Muscle of leg (tissue), 11 donors: ENCODE results near the gene FAM174A. TPM values are rescaled to one million over a fixed set of nuclear protein-coding genes. Genes with fewer than 3 reads are reported as not detected.
A peak's percentile ranks its signal among the peaks of the same experiment; 100 is the strongest.
"Not testable (repeated sequence)": the region's sequence is repeated elsewhere in the genome, so short reads cannot be mapped to it uniquely, and the experiment has no call there.

Source experiments
- DNase-seq: peaks from one replicate; pipeline ENCODE4 v3.0.0; 2013
- H3K27ac ChIP-seq: one replicate; pipeline ENCODE4 v1.5.1; 2013; ENCODE audit warnings: mild to moderate bottlenecking, low read length, control low read depth
- H3K27me3 ChIP-seq: one replicate; pipeline ENCODE4 v1.6.1; 2013; ENCODE audit warnings: low read length; ENCODE audit not compliant: control insufficient read depth, insufficient read depth
- H3K36me3 ChIP-seq: one replicate; pipeline ENCODE4 v1.6.1; 2013; ENCODE audit warnings: low read length; ENCODE audit not compliant: control insufficient read depth, insufficient read depth
- H3K4me1 ChIP-seq: one replicate; pipeline ENCODE4 v1.6.1; 2013; ENCODE audit warnings: low read length; ENCODE audit not compliant: control insufficient read depth, insufficient read depth
- H3K4me3 ChIP-seq: one replicate; pipeline ENCODE4 v1.5.1; 2013; ENCODE audit warnings: low read length, control low read depth
- H3K9me3 ChIP-seq: replicated peaks from 2 replicates; pipeline ENCODE4 v1.6.1; 2013; ENCODE audit warnings: low read depth, low read length; ENCODE audit not compliant: control insufficient read depth
- whole genome bisulfite sequencing: methylation state at CpG from one replicate; pipeline ENCODE4 v1.1.5; 2013; ENCODE audit warnings: missing lambda C conversion rate; ENCODE audit not compliant: insufficient coverage; 5-methylcytosine and 5-hydroxymethylcytosine counted together
- polyA plus RNA-seq, 8 donors: library from polyadenylated mRNA; unstranded; fragments of 120-200 nt; gene quantifications; one replicate each; pipeline versions ENCODE4 v1.2.1 to v1.2.3, GENCODE V29; 2013; ENCODE audit warnings: inconsistent platforms in 1 of 8, low replicate concordance in 1 of 8; ENCODE audit not compliant: insufficient read length in 8 of 8, insufficient read depth in 1 of 8
- total RNA-seq: library from RNA; stranded (reverse); fragments of 120-200 nt; gene quantifications from one replicate; pipeline ENCODE4 v1.2.4, GENCODE V29; 2013

FAM174A gene
- total and polyA plus RNA-seq, 9 donors = 27.0 to 37.9 (median 34.1) TPM

DNA sequence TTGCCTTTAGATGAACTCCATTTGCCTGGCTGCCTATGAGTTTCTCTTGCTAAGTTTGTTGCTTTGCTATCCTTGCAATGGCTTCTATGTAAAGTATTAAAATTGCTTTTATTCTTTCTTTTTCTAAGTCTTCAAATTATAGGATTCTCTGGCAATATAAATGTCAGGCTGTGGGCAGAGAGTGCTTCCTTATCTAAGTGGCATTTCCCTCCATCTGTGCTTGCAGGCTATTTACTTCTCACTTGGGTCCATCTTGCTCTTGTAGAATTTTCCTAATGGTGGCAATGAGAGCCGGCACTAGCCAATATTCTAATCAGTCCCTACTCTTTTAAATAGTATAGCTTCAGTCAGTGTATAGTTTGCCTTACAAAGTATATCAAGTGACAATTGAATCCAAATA lies 63.3 kb downstream of the FAM174A start:
- WGBS = no CpG with 5 or more reads among the region's 1 CpG
- Histone ChIP-seq H3K4me1 (no peaks in the 10 kb centered on the region), H3K4me3 (no peak overlapping the region), H3K27ac (no peak overlapping the region), H3K27me3 (no peaks in the 10 kb centered on the region), H3K9me3 (no peaks in the 10 kb centered on the region), H3K36me3 (no peaks in the 10 kb centered on the region)
- DNase-seq = no peak

- 40% methylated on average over 3 of the region's 5 CpGs for WGBS
- Histone ChIP-seq H3K4me3 (no peak overlapping the region), H3K36me3 (no peaks in the 10 kb centered on the region), H3K9me3 (no peaks in the 10 kb centered on the region), H3K4me1 (no peaks in the 10 kb centered on the region), H3K27ac (no peak overlapping the region), H3K27me3 (no peaks in the 10 kb centered on the region)
- DNase-seq = no peak
Measured at GRCh38 chr5:100600298-100600994, 65.3 kb downstream of the FAM174A start.

DNA sequence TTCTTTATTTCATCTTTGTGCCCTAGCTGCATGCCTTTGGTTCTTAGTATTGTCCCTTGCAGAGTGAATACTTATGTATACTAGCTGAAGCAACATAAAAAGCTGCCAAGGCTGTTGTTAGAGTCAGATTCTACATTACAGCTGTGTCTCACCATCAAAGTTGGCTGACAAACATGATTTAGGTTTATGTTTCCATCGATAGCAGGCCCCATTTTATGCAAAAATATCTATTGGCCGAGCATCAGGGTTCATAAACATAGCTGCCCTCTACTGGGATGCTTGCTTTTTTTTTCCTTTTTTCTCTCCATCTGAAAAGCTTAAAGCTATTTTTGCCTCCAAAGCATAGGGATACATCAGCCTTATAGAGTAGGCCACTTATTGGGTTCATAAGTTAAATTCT lies 68.0 kb downstream of the FAM174A start:
- no peak overlapping the region for H3K27ac ChIP-seq
- no peaks in the 10 kb centered on the region for H3K27me3 ChIP-seq
- H3K9me3 ChIP-seq = no peaks in the 10 kb centered on the region
- no peaks in the 10 kb centered on the region for H3K36me3 ChIP-seq
- DNase-seq = no peak
- WGBS = no CpG with 5 or more reads among the region's 2 CpGs
- H3K4me1 ChIP-seq = no peaks in the 10 kb centered on the region
- no peak overlapping the region for H3K4me3 ChIP-seq

DNA sequence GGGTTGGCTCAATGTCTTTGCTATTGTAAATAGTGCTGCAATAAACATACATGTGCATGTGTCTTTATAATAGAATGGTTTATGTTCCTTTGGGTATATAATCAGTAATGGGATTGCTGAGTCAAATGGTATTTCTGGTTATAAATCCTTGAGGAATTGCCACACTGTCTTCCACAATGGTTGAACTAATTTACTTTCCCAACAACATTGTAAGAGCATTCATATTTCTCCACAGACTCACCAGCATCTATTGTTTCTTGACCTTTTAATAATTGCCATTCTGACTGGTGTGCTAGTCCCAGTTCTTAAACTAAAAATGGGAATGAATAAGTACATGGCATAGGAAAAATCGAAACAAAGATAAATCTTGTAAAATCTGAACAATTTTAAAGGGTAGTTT lies 68.8 kb downstream of the FAM174A start:
- H3K27me3 ChIP-seq, H3K9me3 ChIP-seq, H3K4me1 ChIP-seq, H3K4me3 ChIP-seq, H3K27ac ChIP-seq, H3K36me3 ChIP-seq, DNase-seq: not testable (repeated sequence)
- no CpG with 5 or more reads among the region's 1 CpG for WGBS

DNA sequence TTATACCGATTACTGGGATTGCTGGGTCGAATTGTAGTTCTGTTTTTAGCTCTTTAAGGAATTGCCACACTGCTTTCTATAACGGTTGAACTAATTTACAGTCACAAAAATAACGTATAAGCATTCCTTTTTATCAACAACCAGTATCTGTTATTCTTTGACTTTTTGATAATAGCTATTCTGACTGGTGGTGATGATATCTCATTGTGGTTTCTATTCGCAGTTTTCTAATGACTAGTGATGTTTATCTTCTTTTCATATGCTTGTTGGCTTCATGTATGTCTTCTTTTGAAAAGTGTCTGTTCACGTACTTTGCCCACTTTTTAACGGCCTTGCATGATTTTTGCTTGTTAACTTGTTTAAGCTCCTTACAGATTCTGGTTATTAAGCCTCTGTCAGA lies 74.4 kb downstream of the FAM174A start:
- no peak for DNase-seq
- 82% methylated on average over 2 of the region's 7 CpGs for whole genome bisulfite sequencing
- no peaks in the 10 kb centered on the region for H3K27me3 ChIP-seq
- no peak overlapping the region for H3K27ac ChIP-seq
- no peaks in the 10 kb centered on the region for H3K4me1 ChIP-seq
- H3K36me3 ChIP-seq = no peaks in the 10 kb centered on the region
- H3K4me3 ChIP-seq = no peak overlapping the region
- H3K9me3 ChIP-seq = no peaks in the 10 kb centered on the region

DNA sequence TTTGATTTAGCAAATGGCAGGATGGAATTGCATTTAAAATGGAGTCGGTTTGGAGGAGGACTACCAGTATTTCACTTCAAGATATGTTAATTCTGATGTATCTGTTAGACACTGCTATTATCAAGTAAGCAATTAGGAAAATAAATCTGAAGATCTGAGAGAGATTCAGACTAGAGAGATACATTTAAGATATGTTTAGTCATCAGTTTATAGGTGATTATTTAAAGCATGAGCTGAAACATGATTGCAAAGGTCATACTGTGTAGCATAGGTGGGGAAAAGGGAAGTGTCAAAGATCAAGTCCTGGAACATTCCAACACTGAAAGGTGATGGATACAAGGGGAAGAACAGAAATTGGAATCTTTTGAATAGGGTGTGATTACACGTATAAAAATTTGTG lies 79.1 kb downstream of the FAM174A start:
- no CpG with 5 or more reads among the region's 2 CpGs for WGBS
- no peak overlapping the region for H3K4me3 ChIP-seq
- no peak for DNase-seq
- H3K36me3 ChIP-seq = no peaks in the 10 kb centered on the region
- no peaks in the 10 kb centered on the region for H3K4me1 ChIP-seq
- no peaks in the 10 kb centered on the region for H3K9me3 ChIP-seq
- H3K27me3 ChIP-seq = no peaks in the 10 kb centered on the region
- no peak overlapping the region for H3K27ac ChIP-seq

GRCh38 chr5:100615362-100615761 lies 80.2 kb downstream of the FAM174A start:
- DNase-seq = no peak
- WGBS = no CpG with 5 or more reads among the region's 2 CpGs

GRCh38 chr5:100616291-100616690 lies 81.1 kb downstream of the FAM174A start:
- Histone ChIP-seq H3K27ac (no peak overlapping the region), H3K4me3 (no peak overlapping the region), H3K27me3 (no peaks in the 10 kb centered on the region), H3K9me3 (no peaks in the 10 kb centered on the region), H3K4me1 (no peaks in the 10 kb centered on the region), H3K36me3 (no peaks in the 10 kb centered on the region)
- no peak for DNase-seq
- WGBS = no CpG with 5 or more reads among the region's 7 CpGs

More at GRCh38 chr5:100615362-100615761, 80.2 kb downstream of the FAM174A start:
- Histone ChIP-seq H3K36me3 (no peaks in the 10 kb centered on the region), H3K4me3 (no peak overlapping the region), H3K27ac (no peak overlapping the region), H3K4me1 (no peaks in the 10 kb centered on the region), H3K27me3 (no peaks in the 10 kb centered on the region), H3K9me3 (no peaks in the 10 kb centered on the region)

- Histone ChIP-seq H3K36me3 (no peaks in the 10 kb centered on the region), H3K4me3 (no peak overlapping the region), H3K27me3 (no peaks in the 10 kb centered on the region), H3K27ac (no peak overlapping the region), H3K9me3 (no peaks in the 10 kb centered on the region), H3K4me1 (no peaks in the 10 kb centered on the region)
- WGBS = no CpG with 5 or more reads among the region's 3 CpGs
- DNase-seq = no peak
Measured at GRCh38 chr5:100616981-100617380, 81.8 kb downstream of the FAM174A start.

GRCh38 chr5:100623719-100624118 lies 88.5 kb downstream of the FAM174A start:
- DNase-seq = peak; percentile 58
- no peaks in the 10 kb centered on the region for H3K9me3 ChIP-seq

More at GRCh38 chr5:100623719-100624118, 88.5 kb downstream of the FAM174A start:
- Histone ChIP-seq H3K4me1 (no peaks in the 10 kb centered on the region), H3K36me3 (no peaks in the 10 kb centered on the region), H3K4me3 (no peak overlapping the region), H3K27ac (no peak overlapping the region), H3K27me3 (no peaks in the 10 kb centered on the region)
- no CpG with 5 or more reads among the region's 2 CpGs for WGBS
